ENCODE data around the gene GSK3B.
A peak's percentile ranks its signal among the peaks of the same experiment; 100 is the strongest.
"Not testable (repeated sequence)": the region's sequence is repeated elsewhere in the genome, so short reads cannot be mapped to it uniquely, and the experiment has no call there.

The GSK3B gene

GRCh38 chr3:120095979-120096426 lies 1.8 kb upstream of the GSK3B start:
- DNase-seq, result no peak

GRCh38 chr3:120095226-120095978 lies 1.2 kb upstream of the GSK3B start:
- DNase-seq, result peak; percentile 93 to 96 (median 95)

- peak; percentile 98 to 100 (median 99) for DNase-seq
Observed at GRCh38 chr3:120094776-120095225, 554 bp upstream of the GSK3B start.

GRCh38 chr3:120093119-120093910 lies 932 bp downstream of the GSK3B start:
- peak; percentile 8 to 89 (median 54) for DNase-seq

DNA sequence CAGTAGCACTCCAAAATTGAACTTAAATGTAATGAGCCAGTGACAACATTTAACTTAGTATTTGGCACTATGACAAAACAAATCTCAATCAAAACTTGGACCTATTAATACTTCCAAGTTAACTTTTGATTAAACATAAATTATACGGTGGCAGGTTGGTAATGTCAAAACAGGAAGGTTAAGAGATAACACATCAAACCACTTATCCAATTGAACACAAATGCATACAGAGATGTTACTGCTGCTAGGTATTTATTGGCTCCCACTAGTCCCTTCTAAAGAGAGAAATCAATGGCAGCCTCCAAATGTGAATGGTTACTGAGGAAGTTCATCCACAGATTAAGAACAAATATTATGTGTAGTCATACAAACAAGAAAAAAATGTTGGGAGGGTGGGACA lies 1.8 kb downstream of the GSK3B start:
- DNase-seq, result peak in 2 of 4 experiments; percentile 18 to 26

DNA sequence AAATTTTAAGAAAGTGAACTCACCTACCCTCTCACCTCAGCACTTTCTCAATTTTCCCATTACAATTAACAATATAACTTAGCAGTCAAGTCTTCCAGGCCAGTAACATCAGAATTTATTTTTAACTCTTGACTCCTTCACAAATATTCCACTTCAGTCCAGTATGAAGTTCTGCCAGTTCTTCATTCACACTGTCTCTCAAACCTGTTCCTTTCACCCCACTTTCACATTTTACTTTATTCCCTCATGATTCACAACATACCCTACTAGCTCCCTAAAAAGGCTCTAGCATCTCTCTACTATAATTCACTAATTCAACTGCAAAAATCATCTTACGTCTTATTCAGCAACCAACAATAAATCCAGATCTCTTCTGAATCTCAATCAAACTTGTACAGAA lies 3.8 kb downstream of the GSK3B start:
- DNase-seq, result no peak

DNA sequence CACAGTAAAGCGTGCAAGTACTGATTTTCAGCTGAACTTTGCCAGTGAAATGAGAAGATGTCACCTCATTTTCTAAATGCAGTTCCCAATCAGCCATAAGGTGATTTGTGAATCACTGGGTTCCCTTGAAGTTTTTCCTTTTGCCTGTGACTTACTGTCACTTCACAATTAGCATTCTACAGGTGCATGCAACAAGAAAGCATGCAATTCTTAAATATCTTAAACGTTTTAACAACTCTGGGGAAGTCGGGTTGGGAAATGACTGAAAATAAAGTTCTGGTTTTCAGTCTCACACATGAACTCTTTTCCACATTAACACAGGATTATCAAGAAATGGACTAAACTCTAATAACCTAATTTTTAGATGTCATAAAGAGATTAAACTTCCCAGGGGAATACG lies 5.2 kb downstream of the GSK3B start:
- no peak for DNase-seq

DNA sequence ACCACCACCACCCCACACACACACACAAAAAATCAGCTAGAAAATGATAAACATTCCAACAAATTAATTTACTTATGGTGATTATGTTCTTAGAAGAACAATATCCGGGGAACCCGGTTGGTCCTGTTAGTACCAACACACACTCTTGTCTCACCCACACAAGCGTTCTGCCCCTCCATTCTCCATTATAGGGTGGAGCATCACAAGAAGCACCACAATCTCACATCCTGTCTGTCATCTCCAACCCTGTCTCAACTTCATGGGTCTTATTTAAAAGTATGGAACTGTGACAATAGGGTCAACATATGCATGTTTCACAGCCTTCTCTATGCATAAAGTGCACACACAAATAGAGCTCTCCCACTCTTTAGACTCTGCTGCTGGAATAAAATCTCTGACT lies 5.6 kb downstream of the GSK3B start:
- no peak for DNase-seq

GRCh38 chr3:120081719-120082118 lies 12.5 kb downstream of the GSK3B start:
- DNase-seq, result no peak

DNA sequence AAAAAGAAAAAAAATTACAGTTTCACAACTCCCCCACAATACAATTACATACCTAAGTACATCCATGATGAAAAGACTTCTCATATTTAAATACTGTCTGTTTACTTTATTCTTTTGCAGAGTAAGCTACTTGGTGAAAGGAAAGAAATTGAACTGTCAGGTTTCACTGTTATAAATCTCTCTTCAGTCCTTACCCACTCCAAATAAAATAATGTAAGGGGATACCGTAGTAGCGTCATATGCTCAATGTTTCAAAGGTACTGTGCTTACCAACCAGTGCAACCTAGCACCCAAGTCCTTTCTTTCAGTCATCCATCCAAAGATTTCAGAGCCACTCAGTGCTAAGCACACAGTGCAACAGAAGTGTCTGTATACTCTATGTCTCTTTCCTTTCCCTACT lies 13.4 kb downstream of the GSK3B start:
- DNase-seq, result no peak

DNA sequence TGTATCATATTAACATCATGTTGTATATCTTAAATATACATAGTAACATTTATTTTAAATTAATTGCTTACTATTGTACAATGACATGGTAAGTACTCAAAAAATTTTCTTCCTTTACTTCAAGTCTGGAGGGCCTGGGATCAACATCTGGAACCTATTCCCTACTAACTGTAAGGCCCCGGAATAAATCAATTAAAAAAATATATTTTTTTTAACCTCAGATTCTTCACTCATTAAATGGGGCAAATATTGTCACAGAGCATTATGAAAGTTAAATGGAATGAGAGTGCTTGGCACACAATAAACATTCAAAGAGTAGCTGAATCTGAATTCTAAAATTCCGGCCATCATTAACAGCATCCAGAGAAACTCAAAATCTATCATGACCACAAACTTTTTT lies 16.5 kb downstream of the GSK3B start:
- no peak for DNase-seq

DNA sequence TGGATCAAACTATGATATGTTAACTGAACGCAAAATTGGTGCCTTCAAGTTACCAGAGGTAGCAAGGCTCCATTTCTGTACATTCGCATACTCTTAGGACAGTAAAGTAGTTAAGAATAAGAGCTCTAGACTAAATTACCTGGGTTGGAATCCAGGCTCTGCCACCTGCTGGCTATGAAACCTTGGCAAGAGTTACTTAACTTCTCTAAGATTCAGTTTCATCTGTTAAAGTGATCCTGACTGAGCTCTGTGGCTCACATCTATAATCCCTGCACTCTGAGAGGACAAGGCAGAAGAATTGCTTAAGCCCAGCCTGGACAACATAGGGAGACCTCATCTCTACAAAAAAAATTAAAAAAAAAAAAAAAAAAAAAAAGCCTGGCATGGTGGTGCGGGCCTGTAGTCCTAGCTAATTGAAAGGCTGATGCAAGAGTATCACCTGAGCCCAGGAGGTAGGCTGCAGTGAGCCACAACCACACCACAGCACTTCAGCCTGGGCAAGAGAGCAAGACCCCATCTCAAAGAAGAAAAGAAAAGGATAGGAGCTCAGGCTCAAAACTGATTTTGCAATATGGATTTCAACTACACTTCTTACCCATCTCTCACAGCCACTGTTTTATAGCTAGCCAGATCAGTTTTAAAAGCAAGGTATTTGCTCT lies 21.3 kb downstream of the GSK3B start:
- no peak for DNase-seq

DNA sequence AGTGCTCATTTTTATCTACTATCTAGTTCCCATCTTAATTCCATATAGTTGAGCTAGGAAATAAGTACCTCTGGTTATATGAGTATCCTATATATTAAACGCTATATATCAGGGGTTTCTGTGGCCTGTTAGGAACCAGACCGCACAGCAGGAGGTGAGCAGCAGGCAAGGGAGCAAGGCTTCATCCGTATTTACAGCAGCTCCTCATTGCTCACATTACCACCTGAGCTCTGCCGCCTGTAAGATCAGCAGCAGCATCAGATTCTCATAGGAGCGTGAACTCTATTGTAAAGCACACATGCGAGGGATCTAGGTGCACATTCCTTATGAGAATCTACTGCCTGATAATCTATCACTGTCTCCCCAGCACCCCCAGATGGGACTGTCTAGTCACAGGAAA lies 23.0 kb downstream of the GSK3B start:
- DNase-seq, result no peak

- no peak for DNase-seq
Observed at GRCh38 chr3:120070263-120070981, 23.8 kb downstream of the GSK3B start.

DNA sequence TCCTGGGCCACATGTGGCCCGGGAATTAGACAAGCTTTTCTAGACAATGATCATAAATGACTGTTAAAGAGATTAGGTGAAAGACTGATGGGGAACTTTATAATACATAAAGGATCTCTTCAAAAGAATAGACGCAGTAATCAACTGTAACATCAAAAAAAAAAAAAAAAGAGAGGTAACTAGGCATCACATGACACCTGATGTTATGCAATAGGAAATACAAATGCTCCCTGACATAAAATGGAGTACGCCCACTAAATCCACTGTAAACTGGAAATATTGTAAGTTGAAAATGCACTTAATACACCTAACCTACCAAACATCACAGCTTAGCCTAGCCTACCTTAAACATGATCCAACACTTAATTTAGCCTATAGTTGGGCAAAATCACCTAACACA lies 27.2 kb downstream of the GSK3B start:
- peak in 2 of 4 experiments; percentile 16 to 20 for DNase-seq

GRCh38 chr3:120066634-120067033 lies 27.6 kb downstream of the GSK3B start:
- no peak for DNase-seq

DNA sequence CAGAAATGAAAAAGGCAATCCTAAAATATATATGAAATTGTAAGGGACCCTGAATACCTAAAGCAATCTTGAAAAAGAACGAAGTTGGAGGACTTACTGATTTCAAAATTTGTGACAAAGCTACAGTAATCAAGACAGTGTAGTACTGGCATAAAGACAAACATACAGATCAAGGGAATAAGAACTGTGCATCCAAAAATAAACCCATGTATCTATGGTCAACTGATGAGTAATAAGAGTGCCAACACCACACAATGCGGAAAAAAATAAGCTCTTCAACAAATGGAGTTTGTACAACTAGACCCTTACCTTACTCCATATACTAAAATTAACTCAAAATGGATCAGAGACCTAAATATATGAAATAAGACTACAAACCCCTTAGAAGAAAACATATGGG lies 29.6 kb downstream of the GSK3B start:
- peak in 1 of 4 experiments; percentile 9 for DNase-seq

DNA sequence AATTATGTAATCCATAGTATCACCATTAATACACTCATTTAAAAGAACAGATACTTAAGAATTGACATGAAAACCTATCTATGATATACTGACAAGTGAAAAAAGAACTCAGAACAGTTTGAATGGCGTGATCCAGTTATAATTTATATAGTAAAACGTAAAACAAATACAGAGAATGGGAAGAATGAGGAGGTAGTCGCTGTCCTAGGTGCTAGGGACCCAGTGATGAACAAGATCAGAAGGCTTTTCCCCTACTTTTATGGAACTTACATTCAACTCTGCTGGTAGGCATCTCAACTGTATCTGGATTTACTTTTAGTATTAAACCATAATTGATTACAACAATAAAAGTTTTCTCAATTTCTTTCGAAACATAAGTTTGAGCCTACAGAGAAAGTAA lies 31.8 kb downstream of the GSK3B start:
- peak in 2 of 4 experiments; percentile 9 to 16 for DNase-seq

- DNase-seq, result no peak
Observed at GRCh38 chr3:120059081-120059864, 35.0 kb downstream of the GSK3B start.

GRCh38 chr3:120057626-120058025 lies 36.6 kb downstream of the GSK3B start:
- DNase-seq, result no peak

- DNase-seq, result no peak
Observed at GRCh38 chr3:120057029-120057428, 37.2 kb downstream of the GSK3B start.

- not testable (repeated sequence) for DNase-seq
Observed at GRCh38 chr3:120053647-120054046, 40.6 kb downstream of the GSK3B start.
